Mesothelial cell of epicardium (in vitro differentiated cells): ENCODE results near the gene MYCT1. TPM values are rescaled to one million over a fixed set of nuclear protein-coding genes. Genes with fewer than 3 reads are reported as not detected.
"Not testable (repeated sequence)": the region's sequence is repeated elsewhere in the genome, so short reads cannot be mapped to it uniquely, and the experiment has no call there.

Experiments
- DNase-seq, 2 experiments: peaks; one replicate each; pipeline ENCODE4 v3.0.0; 2021; ENCODE audit warnings: low spot score in 2 of 2; ENCODE audit not compliant: unreplicated experiment in 2 of 2
- H3K27ac Mint-ChIP-seq: 2 replicates; pipeline ENCODE4 v1.8.0; 2021; ENCODE audit warnings: mixed read lengths
- H3K27me3 Mint-ChIP-seq: 2 replicates; pipeline ENCODE4 v1.8.0; 2021; ENCODE audit warnings: low read depth, mixed read lengths
- H3K36me3 Mint-ChIP-seq: 2 replicates; pipeline ENCODE4 v1.8.0; 2021; ENCODE audit warnings: mixed read lengths
- H3K4me1 Mint-ChIP-seq: 2 replicates; pipeline ENCODE4 v1.8.0; 2021; ENCODE audit warnings: mixed read lengths
- H3K4me3 Mint-ChIP-seq: 2 replicates; pipeline ENCODE4 v1.8.0; 2021; ENCODE audit warnings: mild to moderate bottlenecking, moderate library complexity, mixed read lengths
- H3K9me3 Mint-ChIP-seq: 2 replicates; pipeline ENCODE4 v1.8.0; 2021; ENCODE audit warnings: mixed read lengths
- CTCF ChIP-seq: fragments of 200-600 bp; sonication (generic); IDR thresholded peaks from one replicate; pipeline ENCODE4 v1.5.0; 2021; ENCODE audit warnings: antibody characterized with exemption; ENCODE audit not compliant: unreplicated experiment
- total RNA-seq: library from RNA; stranded (reverse); gene quantifications from 3 replicates; pipeline ENCODE4 v1.2.1, GENCODE V29; 2021

Gene MYCT1
- total RNA-seq, 1 donor from 2014 or later, result 2.3 TPM

GRCh38 chr6:152701081-152701862 lies 3.6 kb downstream of the MYCT1 start:
- DNase-seq, result no peak
- Mint-ChIP-seq H3K27ac (peak overlapping the region; percentile 44), H3K27me3 (no peaks in the 10 kb centered on the region), H3K9me3 (no peaks in the 10 kb centered on the region), H3K36me3 (no peaks in the 10 kb centered on the region), H3K4me3 (no peak overlapping the region), H3K4me1 (peaks cover 13% of the 10 kb centered on the region)
- TF ChIP-seq CTCF, result no peak

GRCh38 chr6:152701863-152702401 lies 4.2 kb downstream of the MYCT1 start:
- no peak for DNase-seq
- no peak overlapping the region for H3K27ac Mint-ChIP-seq
- no peaks in the 10 kb centered on the region for H3K27me3 Mint-ChIP-seq
- peaks cover 13% of the 10 kb centered on the region for H3K4me1 Mint-ChIP-seq
- no peak for TF ChIP-seq CTCF
- no peaks in the 10 kb centered on the region for H3K9me3 Mint-ChIP-seq
- no peaks in the 10 kb centered on the region for H3K36me3 Mint-ChIP-seq
- no peak overlapping the region for H3K4me3 Mint-ChIP-seq

GRCh38 chr6:152703750-152704149 lies 6.1 kb downstream of the MYCT1 start:
- not testable (repeated sequence) for H3K36me3 Mint-ChIP-seq, H3K27me3 Mint-ChIP-seq, H3K4me3 Mint-ChIP-seq, H3K27ac Mint-ChIP-seq, H3K9me3 Mint-ChIP-seq, DNase-seq
- H3K4me1 Mint-ChIP-seq, result peaks cover 12% of the 10 kb centered on the region

GRCh38 chr6:152705327-152705726 lies 7.6 kb downstream of the MYCT1 start:
- Mint-ChIP-seq H3K9me3 (peaks cover 6% of the 10 kb centered on the region), H3K4me1 (peaks cover 12% of the 10 kb centered on the region), H3K4me3 (no peak overlapping the region), H3K36me3 (peaks cover 3% of the 10 kb centered on the region), H3K27ac (no peak overlapping the region), H3K27me3 (no peaks in the 10 kb centered on the region)
- DNase-seq, result no peak
- TF ChIP-seq CTCF, result no peak

GRCh38 chr6:152716322-152716721 lies 18.6 kb downstream of the MYCT1 start:
- Mint-ChIP-seq H3K27ac (no peak overlapping the region), H3K36me3 (no peaks in the 10 kb centered on the region), H3K4me3 (no peak overlapping the region), H3K4me1 (peaks cover 8% of the 10 kb centered on the region), H3K9me3 (peaks cover 16% of the 10 kb centered on the region), H3K27me3 (no peaks in the 10 kb centered on the region)
- no peak for TF ChIP-seq CTCF
- no peak for DNase-seq

- H3K4me1 Mint-ChIP-seq, result peaks cover 8% of the 10 kb centered on the region
- H3K36me3 Mint-ChIP-seq, result no peaks in the 10 kb centered on the region
- no peaks in the 10 kb centered on the region for H3K27me3 Mint-ChIP-seq
- H3K27ac Mint-ChIP-seq, result no peak overlapping the region
- no peaks in the 10 kb centered on the region for H3K9me3 Mint-ChIP-seq
- DNase-seq, result no peak
- TF ChIP-seq CTCF, result no peak
- H3K4me3 Mint-ChIP-seq, result no peak overlapping the region
These were observed 23.3 kb downstream of the MYCT1 start for GRCh38 chr6:152720974-152721373.
